ENCODE data around the gene KRT24.

DNA sequence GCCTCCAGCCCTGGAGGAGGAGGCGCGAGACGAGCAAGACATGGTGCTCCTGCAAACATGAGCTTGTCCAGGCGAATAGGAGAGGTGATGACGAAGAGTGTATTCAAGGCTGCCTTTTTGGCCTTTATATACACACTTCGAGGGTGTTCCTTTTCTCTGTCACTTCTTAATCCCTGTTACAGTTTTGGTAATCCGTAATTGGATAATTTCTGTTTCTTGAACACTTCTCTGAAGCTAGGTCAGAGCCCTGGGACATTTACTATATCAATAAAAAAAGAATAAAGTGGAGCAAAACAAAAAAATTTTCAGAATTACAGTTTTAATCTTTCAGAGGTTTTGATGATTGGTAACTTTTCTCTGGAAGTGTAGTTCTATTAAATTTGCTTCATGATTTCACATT lies at the start of gene KRT24:
- TF ChIP-seq POLR2AphosphoS5 (IDR thresholded peaks at IDR 0.05; ENCODE audit: low read depth, low read length) (no peak), SIN3A (IDR thresholded peaks at IDR 0.05; ENCODE audit: borderline replicate concordance, insufficient read depth, low read depth, low read length) (no peak)
- TF ChIP-seq, protein P1, sequence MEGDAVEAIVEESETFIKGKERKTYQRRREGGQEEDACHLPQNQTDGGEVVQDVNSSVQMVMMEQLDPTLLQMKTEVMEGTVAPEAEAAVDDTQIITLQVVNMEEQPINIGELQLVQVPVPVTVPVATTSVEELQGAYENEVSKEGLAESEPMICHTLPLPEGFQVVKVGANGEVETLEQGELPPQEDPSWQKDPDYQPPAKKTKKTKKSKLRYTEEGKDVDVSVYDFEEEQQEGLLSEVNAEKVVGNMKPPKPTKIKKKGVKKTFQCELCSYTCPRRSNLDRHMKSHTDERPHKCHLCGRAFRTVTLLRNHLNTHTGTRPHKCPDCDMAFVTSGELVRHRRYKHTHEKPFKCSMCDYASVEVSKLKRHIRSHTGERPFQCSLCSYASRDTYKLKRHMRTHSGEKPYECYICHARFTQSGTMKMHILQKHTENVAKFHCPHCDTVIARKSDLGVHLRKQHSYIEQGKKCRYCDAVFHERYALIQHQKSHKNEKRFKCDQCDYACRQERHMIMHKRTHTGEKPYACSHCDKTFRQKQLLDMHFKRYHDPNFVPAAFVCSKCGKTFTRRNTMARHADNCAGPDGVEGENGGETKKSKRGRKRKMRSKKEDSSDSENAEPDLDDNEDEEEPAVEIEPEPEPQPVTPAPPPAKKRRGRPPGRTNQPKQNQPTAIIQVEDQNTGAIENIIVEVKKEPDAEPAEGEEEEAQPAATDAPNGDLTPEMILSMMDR (IDR thresholded peaks at IDR 0.05): no peak
- TF ChIP-seq, protein P2, sequence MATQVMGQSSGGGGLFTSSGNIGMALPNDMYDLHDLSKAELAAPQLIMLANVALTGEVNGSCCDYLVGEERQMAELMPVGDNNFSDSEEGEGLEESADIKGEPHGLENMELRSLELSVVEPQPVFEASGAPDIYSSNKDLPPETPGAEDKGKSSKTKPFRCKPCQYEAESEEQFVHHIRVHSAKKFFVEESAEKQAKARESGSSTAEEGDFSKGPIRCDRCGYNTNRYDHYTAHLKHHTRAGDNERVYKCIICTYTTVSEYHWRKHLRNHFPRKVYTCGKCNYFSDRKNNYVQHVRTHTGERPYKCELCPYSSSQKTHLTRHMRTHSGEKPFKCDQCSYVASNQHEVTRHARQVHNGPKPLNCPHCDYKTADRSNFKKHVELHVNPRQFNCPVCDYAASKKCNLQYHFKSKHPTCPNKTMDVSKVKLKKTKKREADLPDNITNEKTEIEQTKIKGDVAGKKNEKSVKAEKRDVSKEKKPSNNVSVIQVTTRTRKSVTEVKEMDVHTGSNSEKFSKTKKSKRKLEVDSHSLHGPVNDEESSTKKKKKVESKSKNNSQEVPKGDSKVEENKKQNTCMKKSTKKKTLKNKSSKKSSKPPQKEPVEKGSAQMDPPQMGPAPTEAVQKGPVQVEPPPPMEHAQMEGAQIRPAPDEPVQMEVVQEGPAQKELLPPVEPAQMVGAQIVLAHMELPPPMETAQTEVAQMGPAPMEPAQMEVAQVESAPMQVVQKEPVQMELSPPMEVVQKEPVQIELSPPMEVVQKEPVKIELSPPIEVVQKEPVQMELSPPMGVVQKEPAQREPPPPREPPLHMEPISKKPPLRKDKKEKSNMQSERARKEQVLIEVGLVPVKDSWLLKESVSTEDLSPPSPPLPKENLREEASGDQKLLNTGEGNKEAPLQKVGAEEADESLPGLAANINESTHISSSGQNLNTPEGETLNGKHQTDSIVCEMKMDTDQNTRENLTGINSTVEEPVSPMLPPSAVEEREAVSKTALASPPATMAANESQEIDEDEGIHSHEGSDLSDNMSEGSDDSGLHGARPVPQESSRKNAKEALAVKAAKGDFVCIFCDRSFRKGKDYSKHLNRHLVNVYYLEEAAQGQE (IDR thresholded peaks at IDR 0.05; ENCODE audit: insufficient read depth in 1 of 2, low read depth in 2 of 2, low read length in 1 of 2): no peak

Measured in Panc1 (cell line).